SU-DHL-6 (cell line): Measurements from ENCODE around the gene MGAT5B.

ENCODE experiments used
- CTCF ChIP-seq: fragments of 200-600 bp; sonication (generic); IDR thresholded peaks from one replicate; pipeline ENCODE4 v1.5.1; 2017; ENCODE audit warnings: antibody characterized with exemption, mild to moderate bottlenecking, low read length, moderate library complexity; ENCODE audit not compliant: insufficient read depth, poor library complexity, severe bottlenecking
- EZH2phosphoT487 ChIP-seq: fragments of 200-600 bp; sonication (generic), shearing (Covaris generic); conservative IDR thresholded peaks from 2 replicates; pipeline ENCODE4 v1.6.1; 2018; ENCODE audit warnings: mild to moderate bottlenecking, antibody characterized with exemption, low read length, moderate library complexity, mixed read lengths

- TF ChIP-seq CTCF: no peak
- no peak for TF ChIP-seq EZH2phosphoT487
Measured at GRCh38 chr17:76967762-76968161, 99.6 kb downstream of the MGAT5B start.
